Panc1 (cell line): ENCODE measurements around the gene SLC7A11. TPM values are rescaled to one million over a fixed set of nuclear protein-coding genes. Genes with fewer than 3 reads are reported as not detected.

Experiments used
- ATAC-seq: fragments of 200-7000 bp; cut with Tn5 transposase; 2 replicates; pipeline ENCODE4 v1.9.1; 2020; ENCODE audit warnings: mild to moderate bottlenecking, moderate library complexity
- BruUV-seq: library from RNA; stranded (reverse); fragments of 400-500 nt; replicated peaks from 2 replicates; lab custom pipeline; 2021; lab: Mats Ljungman, UMichigan
- CTCF ChIA-PET: fragments of 300-600 bp; sonication (Branson Sonifier 250); formaldehyde crosslinking; loops from one replicate; lab custom pipeline; 2022; ENCODE audit warnings: antibody characterized with exemption; lab: Charles Lee
- POLR2A ChIA-PET: fragments of 300-600 bp; sonication (Branson Sonifier 250); formaldehyde crosslinking; loops from one replicate; lab custom pipeline; 2022; ENCODE audit warnings: antibody characterized with exemption; lab: Charles Lee
- DNase-seq: peaks from one replicate; pipeline ENCODE4 v3.0.0-alpha.2; 2010; ENCODE audit warnings: low read depth, low spot score
- H3K27ac ChIP-seq: 2 replicates; pipeline ENCODE4 v1.5.1; 2011; ENCODE audit warnings: mild to moderate bottlenecking, low read length, inconsistent platforms
- H3K27me3 ChIP-seq: fragments of 200-500 bp; sonication (Bioruptor generic); 2 replicates; pipeline ENCODE4 v1.6.0; 2014; ENCODE audit warnings: low read length, inconsistent platforms; ENCODE audit not compliant: control insufficient read depth, insufficient read depth
- H3K36me3 ChIP-seq: fragments of 200-500 bp; sonication (Bioruptor generic); 2 replicates; pipeline ENCODE4 v1.5.1; 2014; ENCODE audit warnings: inconsistent platforms, mild to moderate bottlenecking, low read length, moderate library complexity; ENCODE audit not compliant: control insufficient read depth, insufficient read depth
- H3K4me1 ChIP-seq: 2 replicates; pipeline ENCODE4 v1.5.1; 2011; ENCODE audit warnings: inconsistent platforms, mild to moderate bottlenecking, low read length, moderate library complexity; ENCODE audit not compliant: control insufficient read depth, insufficient read depth
- H3K4me3 ChIP-seq, 2 experiments: 2 replicates each; pipeline ENCODE4 v1.5.1; 2011 to 2012; ENCODE audit warnings: low read depth in 2 of 2, low read length in 2 of 2, mild to moderate bottlenecking in 2 of 2, inconsistent platforms in 1 of 2, moderate library complexity in 1 of 2
- H3K9me3 ChIP-seq: fragments of 200-500 bp; sonication (Bioruptor generic); 2 replicates; pipeline ENCODE4 v1.5.1; 2014; ENCODE audit warnings: low read depth, mild to moderate bottlenecking, inconsistent platforms, low read length, moderate library complexity; ENCODE audit not compliant: control insufficient read depth, insufficient read depth
- POLR2AphosphoS5 ChIP-seq: IDR thresholded peaks from 2 replicates; pipeline ENCODE4 v1.6.1; 2012; ENCODE audit warnings: mild to moderate bottlenecking, low read depth, low read length, moderate library complexity
- SIN3A ChIP-seq: IDR thresholded peaks from 2 replicates; pipeline ENCODE4 v1.6.1; 2012; ENCODE audit warnings: low read depth, mild to moderate bottlenecking, low read length, moderate library complexity, borderline replicate concordance; ENCODE audit not compliant: insufficient read depth
- TCF7L2 ChIP-seq: IDR thresholded peaks from 2 replicates; pipeline ENCODE4 v1.6.1; 2011; ENCODE audit warnings: mild to moderate bottlenecking, low read depth, low read length, inconsistent platforms
- in situ Hi-C: cut with HindIII; loops from 2 replicates; pipeline ENCODE4 v1.10.0; 2016; ENCODE audit warnings: low sequenced_read_pairs, low pct_unique_long_range_greater_than_20kb
- intact Hi-C: fragments of 100-400 bp; cut with micrococcal nuclease; formaldehyde crosslinking; loops from one replicate; pipeline ENCODE4 v1.10.0; 2022; ENCODE audit not compliant: unreplicated experiment
- total RNA-seq: library from RNA; stranded (reverse); gene quantifications from one replicate; pipeline ENCODE4 v1.2.1, GENCODE V29; 2021; ENCODE audit not compliant: unreplicated experiment
- TF ChIP-seq, protein P1 (sequence below): fragments of 450-650 bp; IDR thresholded peaks from 2 replicates; pipeline ENCODE4 v1.5.1; 2017; ENCODE audit warnings: mild to moderate bottlenecking
- TF ChIP-seq, protein P2 (sequence below), 2 experiments: IDR thresholded peaks; 2 replicates each; pipeline ENCODE4 v1.6.1; 2011 to 2012; ENCODE audit warnings: low read depth in 2 of 2, control low read depth in 1 of 2, low read length in 1 of 2, mild to moderate bottlenecking in 1 of 2, moderate library complexity in 1 of 2; ENCODE audit not compliant: insufficient read depth in 1 of 2

Gene SLC7A11
- total RNA-seq, 1 experiment from 2014 or later: 6.4 TPM

DNA sequence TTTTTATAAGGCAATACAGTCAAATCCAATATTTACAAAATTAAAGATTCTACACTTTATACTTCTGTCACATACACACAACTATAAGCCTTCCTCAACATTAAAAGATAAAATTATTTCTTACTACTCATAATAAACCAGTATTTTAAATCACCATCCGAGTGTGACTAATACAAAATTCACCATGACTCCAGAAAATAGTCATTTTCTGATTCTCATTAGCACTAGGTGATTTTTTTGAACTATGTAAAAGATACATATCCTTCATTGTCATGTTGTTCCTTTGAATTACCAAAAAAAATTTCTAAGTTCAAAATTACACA is 646 bp upstream of the SLC7A11 start:
- ChIA-PET CTCF (no interaction called here), POLR2A (no interaction called here)
- in situ Hi-C loops: no loop called here
- H3K4me3 ChIP-seq: peak overlapping the region in 1 of 2 experiments; percentile 63; a peak in 2 of 4 replicates
- DNase-seq: no peak
- intact Hi-C loops: no loop called here
- ATAC-seq: no peak
- peak overlapping the region; percentile 88; the same call in 1 of the 2 replicates for H3K27ac ChIP-seq
- no peaks in the 10 kb centered on the region for H3K9me3 ChIP-seq
- H3K36me3 ChIP-seq: no peaks in the 10 kb centered on the region
- BruUV-seq: no TSS peak
- H3K4me1 ChIP-seq: peaks cover 6% of the 10 kb centered on the region; the same call in 1 of the 2 replicates
- H3K27me3 ChIP-seq: no peaks in the 10 kb centered on the region
- TF ChIP-seq TCF7L2: no peak
- no peak for TF ChIP-seq SIN3A
- TF ChIP-seq POLR2AphosphoS5: no peak
- TF ChIP-seq, protein P1, sequence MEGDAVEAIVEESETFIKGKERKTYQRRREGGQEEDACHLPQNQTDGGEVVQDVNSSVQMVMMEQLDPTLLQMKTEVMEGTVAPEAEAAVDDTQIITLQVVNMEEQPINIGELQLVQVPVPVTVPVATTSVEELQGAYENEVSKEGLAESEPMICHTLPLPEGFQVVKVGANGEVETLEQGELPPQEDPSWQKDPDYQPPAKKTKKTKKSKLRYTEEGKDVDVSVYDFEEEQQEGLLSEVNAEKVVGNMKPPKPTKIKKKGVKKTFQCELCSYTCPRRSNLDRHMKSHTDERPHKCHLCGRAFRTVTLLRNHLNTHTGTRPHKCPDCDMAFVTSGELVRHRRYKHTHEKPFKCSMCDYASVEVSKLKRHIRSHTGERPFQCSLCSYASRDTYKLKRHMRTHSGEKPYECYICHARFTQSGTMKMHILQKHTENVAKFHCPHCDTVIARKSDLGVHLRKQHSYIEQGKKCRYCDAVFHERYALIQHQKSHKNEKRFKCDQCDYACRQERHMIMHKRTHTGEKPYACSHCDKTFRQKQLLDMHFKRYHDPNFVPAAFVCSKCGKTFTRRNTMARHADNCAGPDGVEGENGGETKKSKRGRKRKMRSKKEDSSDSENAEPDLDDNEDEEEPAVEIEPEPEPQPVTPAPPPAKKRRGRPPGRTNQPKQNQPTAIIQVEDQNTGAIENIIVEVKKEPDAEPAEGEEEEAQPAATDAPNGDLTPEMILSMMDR: no peak
- TF ChIP-seq, protein P2, sequence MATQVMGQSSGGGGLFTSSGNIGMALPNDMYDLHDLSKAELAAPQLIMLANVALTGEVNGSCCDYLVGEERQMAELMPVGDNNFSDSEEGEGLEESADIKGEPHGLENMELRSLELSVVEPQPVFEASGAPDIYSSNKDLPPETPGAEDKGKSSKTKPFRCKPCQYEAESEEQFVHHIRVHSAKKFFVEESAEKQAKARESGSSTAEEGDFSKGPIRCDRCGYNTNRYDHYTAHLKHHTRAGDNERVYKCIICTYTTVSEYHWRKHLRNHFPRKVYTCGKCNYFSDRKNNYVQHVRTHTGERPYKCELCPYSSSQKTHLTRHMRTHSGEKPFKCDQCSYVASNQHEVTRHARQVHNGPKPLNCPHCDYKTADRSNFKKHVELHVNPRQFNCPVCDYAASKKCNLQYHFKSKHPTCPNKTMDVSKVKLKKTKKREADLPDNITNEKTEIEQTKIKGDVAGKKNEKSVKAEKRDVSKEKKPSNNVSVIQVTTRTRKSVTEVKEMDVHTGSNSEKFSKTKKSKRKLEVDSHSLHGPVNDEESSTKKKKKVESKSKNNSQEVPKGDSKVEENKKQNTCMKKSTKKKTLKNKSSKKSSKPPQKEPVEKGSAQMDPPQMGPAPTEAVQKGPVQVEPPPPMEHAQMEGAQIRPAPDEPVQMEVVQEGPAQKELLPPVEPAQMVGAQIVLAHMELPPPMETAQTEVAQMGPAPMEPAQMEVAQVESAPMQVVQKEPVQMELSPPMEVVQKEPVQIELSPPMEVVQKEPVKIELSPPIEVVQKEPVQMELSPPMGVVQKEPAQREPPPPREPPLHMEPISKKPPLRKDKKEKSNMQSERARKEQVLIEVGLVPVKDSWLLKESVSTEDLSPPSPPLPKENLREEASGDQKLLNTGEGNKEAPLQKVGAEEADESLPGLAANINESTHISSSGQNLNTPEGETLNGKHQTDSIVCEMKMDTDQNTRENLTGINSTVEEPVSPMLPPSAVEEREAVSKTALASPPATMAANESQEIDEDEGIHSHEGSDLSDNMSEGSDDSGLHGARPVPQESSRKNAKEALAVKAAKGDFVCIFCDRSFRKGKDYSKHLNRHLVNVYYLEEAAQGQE (IDR thresholded peaks at IDR 0.05; ENCODE audit: insufficient read depth in 1 of 2, low read depth in 2 of 2, low read length in 1 of 2): no peak

DNA sequence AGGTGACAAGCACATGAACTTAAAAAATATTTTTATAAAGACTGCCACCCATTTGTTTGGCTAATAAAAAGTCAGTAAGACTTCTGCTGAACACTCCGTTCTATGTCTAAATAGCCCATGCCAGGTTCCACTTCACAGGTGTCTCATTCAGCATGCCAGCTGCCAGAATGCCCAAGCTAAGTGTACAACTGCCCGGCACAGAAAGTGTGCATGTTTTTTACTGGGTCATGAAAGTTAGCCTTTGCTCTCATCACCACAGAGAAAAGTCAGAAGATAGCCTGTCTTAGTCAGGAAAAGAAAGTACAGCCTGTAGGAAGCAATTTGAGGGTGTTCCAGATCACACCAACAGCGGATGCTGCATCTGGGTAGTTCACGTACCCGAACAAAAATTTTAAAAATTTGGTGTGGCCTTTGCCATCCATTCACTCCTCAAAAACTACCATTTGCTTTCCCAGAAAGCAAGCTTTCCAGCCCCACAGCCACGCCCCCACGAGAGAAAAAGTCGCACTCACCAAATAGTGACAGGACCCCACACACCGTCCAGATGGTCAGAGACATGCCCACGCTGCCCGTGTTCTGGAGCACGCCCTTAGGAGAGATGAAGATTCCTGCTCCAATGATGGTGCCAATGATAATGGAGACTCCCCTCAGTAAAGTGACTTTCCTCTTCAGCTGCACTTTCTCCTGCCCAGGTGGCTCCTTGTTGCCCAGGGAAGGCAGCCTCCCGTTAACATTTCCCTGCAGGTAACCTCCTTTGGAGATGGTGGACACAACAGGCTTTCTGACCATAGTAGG is 671 bp downstream of the SLC7A11 start:
- H3K9me3 ChIP-seq: no peaks in the 10 kb centered on the region
- in situ Hi-C loops (no loop called here), intact Hi-C loops (no loop called here)
- ChIA-PET CTCF (no interaction called here), POLR2A (no interaction called here)
- H3K27ac ChIP-seq: peak overlapping the region; percentile 88
- peaks cover 6% of the 10 kb centered on the region; the same call in 1 of the 2 replicates for H3K4me1 ChIP-seq
- H3K27me3 ChIP-seq: no peaks in the 10 kb centered on the region
- ATAC-seq (peak; percentile 73), DNase-seq (no peak)
- H3K36me3 ChIP-seq: no peaks in the 10 kb centered on the region
- TF ChIP-seq, protein P2 (IDR thresholded peaks at IDR 0.05; ENCODE audit: insufficient read depth in 1 of 2, low read depth in 2 of 2, low read length in 1 of 2): no peak
- TF ChIP-seq SIN3A: no peak
- TF ChIP-seq TCF7L2: no peak
- TF ChIP-seq, protein P1: no peak
- no peak for TF ChIP-seq POLR2AphosphoS5
- TSS peak; percentile 97 for BruUV-seq
- H3K4me3 ChIP-seq: peak overlapping the region; percentile 63 to 97
